ENCODE data around the gene TTC19. TPM values are rescaled to one million over a fixed set of nuclear protein-coding genes. Genes with fewer than 3 reads are reported as not detected.

Gene TTC19
- total RNA-seq, 4 donors from 2014 or later = 31.0 to 56.4 (median 41.8) TPM

DNA sequence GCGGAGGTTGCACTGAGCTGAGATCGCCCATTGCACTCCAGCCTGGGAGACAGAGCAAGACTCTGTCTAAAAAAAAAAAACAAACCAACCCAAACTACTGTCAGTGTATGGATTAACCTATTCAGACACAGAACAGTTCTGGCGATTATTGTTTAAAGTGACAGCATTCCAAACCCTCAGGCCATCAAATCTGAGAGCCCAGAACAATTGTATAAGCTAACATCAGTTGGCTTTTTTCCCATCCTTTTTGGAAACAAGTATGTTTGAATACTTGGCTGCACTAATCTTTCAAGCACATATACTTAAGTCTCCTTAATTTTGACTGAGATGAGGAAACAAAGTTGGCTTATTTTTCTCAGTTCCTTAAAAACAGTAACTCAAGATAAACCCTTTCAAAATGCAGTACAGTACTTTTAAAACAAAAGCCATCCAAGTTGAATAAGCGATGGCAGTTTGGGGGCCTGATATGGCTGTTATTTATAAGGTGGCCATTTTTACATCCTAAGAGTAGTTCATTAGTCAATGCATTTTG lies 1.5 kb upstream of the TTC19 start:
- intact Hi-C loops (cut with DNase I; ENCODE audit: low total_unique reads) (loop anchor here (2.0 to 5.0 kb wide), 2 partner anchors 169 to 219 kb away; partner anchors contain the start of genes NCOR1 and PIGL), in situ Hi-C loops (cut with MboI; ENCODE audit: low sequenced_read_pairs in 4 of 4) (loop anchor here in 2 of 4 donors (25.0 kb wide), 1 partner anchor 161 kb away; no protein-coding TSS in a partner anchor)
- DNase-seq = no peak
- H3K36me3 ChIP-seq = peaks cover 0 to 29% of the 10 kb centered on the region in 2 donors
- no peak for ATAC-seq
- H3K27me3 ChIP-seq = no peaks in the 10 kb centered on the region
- H3K4me1 ChIP-seq = peaks cover 11 to 18% of the 10 kb centered on the region in 2 donors
- no peak overlapping the region for H3K4me3 ChIP-seq
- no peaks in the 10 kb centered on the region for H3K9me3 ChIP-seq
- no peak for TF ChIP-seq POLR2A (IDR thresholded peaks at IDR 0.05)
- TF ChIP-seq, protein P1, sequence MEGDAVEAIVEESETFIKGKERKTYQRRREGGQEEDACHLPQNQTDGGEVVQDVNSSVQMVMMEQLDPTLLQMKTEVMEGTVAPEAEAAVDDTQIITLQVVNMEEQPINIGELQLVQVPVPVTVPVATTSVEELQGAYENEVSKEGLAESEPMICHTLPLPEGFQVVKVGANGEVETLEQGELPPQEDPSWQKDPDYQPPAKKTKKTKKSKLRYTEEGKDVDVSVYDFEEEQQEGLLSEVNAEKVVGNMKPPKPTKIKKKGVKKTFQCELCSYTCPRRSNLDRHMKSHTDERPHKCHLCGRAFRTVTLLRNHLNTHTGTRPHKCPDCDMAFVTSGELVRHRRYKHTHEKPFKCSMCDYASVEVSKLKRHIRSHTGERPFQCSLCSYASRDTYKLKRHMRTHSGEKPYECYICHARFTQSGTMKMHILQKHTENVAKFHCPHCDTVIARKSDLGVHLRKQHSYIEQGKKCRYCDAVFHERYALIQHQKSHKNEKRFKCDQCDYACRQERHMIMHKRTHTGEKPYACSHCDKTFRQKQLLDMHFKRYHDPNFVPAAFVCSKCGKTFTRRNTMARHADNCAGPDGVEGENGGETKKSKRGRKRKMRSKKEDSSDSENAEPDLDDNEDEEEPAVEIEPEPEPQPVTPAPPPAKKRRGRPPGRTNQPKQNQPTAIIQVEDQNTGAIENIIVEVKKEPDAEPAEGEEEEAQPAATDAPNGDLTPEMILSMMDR (IDR thresholded peaks at IDR 0.05 in 4 of 5, conservative IDR thresholded peaks at IDR 0.05 in 1 of 5) = no peak
- H3K27ac ChIP-seq = peak overlapping the region; percentile 89 to 94 (median 94)

DNA sequence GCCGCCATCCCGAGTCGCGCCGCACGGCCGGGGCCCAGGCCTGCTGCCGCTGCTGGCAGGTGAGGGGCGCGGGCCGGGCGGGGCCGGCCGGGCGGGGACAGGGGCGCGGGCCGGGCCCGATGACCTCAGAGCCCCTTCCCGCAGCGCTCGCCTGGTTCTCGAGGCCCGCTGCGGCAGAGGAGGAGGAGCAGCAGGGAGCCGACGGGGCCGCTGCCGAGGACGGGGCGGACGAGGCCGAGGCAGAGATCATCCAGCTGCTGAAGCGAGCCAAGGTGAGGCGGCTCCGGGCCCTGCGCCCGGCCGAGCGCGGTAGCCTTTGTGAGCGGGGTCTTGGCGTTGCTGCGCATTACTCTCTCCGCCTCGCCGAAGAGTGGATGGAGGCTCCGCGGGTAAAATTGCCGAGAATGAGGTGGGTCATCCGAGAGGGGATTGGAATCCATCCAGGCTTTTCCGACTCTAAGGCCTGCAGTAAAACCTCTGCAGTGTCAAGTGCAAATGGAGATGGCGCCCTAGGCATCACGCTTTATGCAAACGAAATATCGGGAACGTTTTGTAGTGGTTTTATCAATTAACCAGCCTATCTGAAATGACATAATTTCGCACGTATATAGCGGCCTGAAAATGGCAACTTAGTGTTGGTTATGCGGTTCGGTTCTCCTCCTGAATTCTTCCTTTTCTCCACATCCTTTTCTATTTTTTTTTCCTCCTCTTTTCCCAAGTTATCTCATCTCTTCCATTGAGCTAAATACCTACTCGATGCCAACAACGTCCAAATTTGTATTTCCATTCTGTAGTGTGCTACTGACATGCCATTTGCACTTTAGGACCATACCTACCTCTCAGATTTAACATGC lies 577 bp downstream of the TTC19 start:
- Histone ChIP-seq H3K27ac (peak overlapping the region; percentile 89 to 94 (median 94)), H3K27me3 (no peaks in the 10 kb centered on the region), H3K9me3 (no peaks in the 10 kb centered on the region), H3K36me3 (peaks cover 0 to 42% of the 10 kb centered on the region in 2 donors), H3K4me3 (peak overlapping the region; percentile 81 to 96 (median 84)), H3K4me1 (peaks cover 11 to 21% of the 10 kb centered on the region in 2 donors)
- TF ChIP-seq, protein P1 (IDR thresholded peaks at IDR 0.05 in 4 of 5, conservative IDR thresholded peaks at IDR 0.05 in 1 of 5) = no peak
- TF ChIP-seq POLR2A (IDR thresholded peaks at IDR 0.05) = no peak
- in situ Hi-C loops (cut with MboI; ENCODE audit: low sequenced_read_pairs in 4 of 4) (loop anchor here in 2 of 4 donors (25.0 kb wide), 1 partner anchor 163 kb away; no protein-coding TSS in a partner anchor), intact Hi-C loops (cut with DNase I; ENCODE audit: low total_unique reads) (loop anchor here (2.0 to 10.0 kb wide), 3 partner anchors 171 to 355 kb away; partner anchors contain the start of genes CENPV, NCOR1 and PIGL)
- DNase-seq = peak in 1 of 2 donors; percentile 22
- peak; percentile 45 to 49 for ATAC-seq

DNA sequence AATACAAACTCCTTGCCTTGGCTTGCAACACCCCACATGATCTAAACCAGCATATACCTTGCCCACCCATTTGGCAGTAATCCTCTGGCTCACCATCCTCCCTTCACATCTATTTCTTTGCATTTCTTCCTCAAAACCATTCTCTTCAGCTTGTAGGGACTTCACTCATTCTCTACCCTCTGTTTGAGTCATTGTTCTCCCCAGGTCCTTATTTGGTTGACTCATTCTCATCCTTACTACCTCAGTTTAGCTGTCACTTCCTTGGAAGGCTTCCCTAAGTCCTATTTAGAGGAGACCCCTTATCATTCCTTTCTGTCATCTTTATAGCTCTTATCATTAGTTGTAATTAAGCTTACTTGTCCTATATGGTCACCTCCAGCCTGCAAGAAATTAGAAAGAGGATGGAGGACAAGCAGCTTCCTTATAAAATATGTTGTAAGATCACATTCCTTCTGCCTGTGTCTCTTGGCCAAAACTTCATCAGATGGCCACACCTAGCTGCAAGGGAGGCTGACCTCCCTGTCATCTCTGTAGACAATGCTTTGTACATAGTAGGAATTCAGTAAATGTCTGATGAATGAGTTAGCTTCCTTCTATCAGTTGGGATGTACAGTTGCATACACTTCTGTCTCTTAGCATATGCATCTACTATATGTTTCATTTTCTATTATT lies 1.7 kb downstream of the TTC19 start:
- H3K27me3 ChIP-seq = no peaks in the 10 kb centered on the region
- intact Hi-C loops (cut with DNase I; ENCODE audit: low total_unique reads) (loop anchor here (10.0 kb wide), 1 partner anchor 353 kb away; the partner anchor contains the start of gene CENPV), in situ Hi-C loops (cut with MboI; ENCODE audit: low sequenced_read_pairs in 4 of 4) (no loop called here)
- H3K36me3 ChIP-seq = peaks cover 0 to 54% of the 10 kb centered on the region in 2 donors
- no peaks in the 10 kb centered on the region for H3K9me3 ChIP-seq
- no peak for DNase-seq
- peaks cover 11 to 21% of the 10 kb centered on the region in 2 donors for H3K4me1 ChIP-seq
- ATAC-seq = no peak
- TF ChIP-seq POLR2A (IDR thresholded peaks at IDR 0.05) = no peak
- TF ChIP-seq, protein P1 (IDR thresholded peaks at IDR 0.05 in 4 of 5, conservative IDR thresholded peaks at IDR 0.05 in 1 of 5) = no peak
- H3K4me3 ChIP-seq = peak overlapping the region in 2 of 4 donors; percentile 81 to 96
- H3K27ac ChIP-seq = peak overlapping the region in 2 of 4 donors; percentile 94

DNA sequence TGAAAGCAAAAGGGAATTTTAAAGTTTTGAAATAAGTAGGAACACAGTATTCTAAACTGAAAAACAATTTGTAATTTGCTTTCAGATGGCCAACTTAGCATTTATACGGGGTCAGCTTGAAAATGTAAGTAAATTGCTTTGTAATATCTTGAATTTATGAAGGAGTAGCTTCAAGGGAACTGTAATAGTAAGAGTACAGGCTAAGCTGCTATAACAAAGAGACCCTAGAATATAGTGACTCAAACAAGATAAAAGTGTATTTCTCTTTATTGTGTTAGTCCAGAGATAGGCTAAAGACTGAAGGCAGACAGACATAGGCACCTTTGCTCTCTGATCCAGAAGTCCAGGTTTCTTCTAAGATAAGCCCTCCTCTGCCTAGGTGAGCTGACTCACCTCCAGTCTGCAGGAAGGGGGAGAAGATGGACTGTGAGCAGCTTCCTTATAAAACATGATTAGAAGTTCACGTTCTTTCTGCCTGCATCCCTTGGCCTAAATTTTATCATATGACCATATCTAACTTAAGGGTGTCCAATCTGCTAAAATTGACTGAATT lies 3.2 kb downstream of the TTC19 start:
- peaks cover 0 to 68% of the 10 kb centered on the region in 2 donors for H3K36me3 ChIP-seq
- in situ Hi-C loops (cut with MboI; ENCODE audit: low sequenced_read_pairs in 4 of 4) (no loop called here), intact Hi-C loops (cut with DNase I; ENCODE audit: low total_unique reads) (loop anchor here (10.0 kb wide), 1 partner anchor 352 kb away; the partner anchor contains the start of gene CENPV)
- H3K4me3 ChIP-seq = no peak overlapping the region
- ATAC-seq = no peak
- H3K27ac ChIP-seq = peak overlapping the region in 3 of 4 donors; percentile 42 to 59 (median 56)
- H3K27me3 ChIP-seq = no peaks in the 10 kb centered on the region
- TF ChIP-seq, protein P1 (IDR thresholded peaks at IDR 0.05 in 4 of 5, conservative IDR thresholded peaks at IDR 0.05 in 1 of 5) = no peak
- no peak for TF ChIP-seq POLR2A (IDR thresholded peaks at IDR 0.05)
- no peaks in the 10 kb centered on the region for H3K9me3 ChIP-seq
- no peak for DNase-seq
- peaks cover 11 to 21% of the 10 kb centered on the region in 2 donors for H3K4me1 ChIP-seq

Measured in gastrocnemius medialis (tissue), 4 donors.